ENCODE data around the gene PCMTD2.
A peak's percentile ranks its signal among the peaks of the same experiment; 100 is the strongest.

PCMTD2 gene

GRCh38 chr20:64255361-64256281 is at the start of gene PCMTD2:
TSS of gene PCMTD2 (plus strand) at chr20:64255748. CDS start at chr20:64259966, 4,218 bp downstream.
- DNase-seq, result peak; percentile 50

DNA sequence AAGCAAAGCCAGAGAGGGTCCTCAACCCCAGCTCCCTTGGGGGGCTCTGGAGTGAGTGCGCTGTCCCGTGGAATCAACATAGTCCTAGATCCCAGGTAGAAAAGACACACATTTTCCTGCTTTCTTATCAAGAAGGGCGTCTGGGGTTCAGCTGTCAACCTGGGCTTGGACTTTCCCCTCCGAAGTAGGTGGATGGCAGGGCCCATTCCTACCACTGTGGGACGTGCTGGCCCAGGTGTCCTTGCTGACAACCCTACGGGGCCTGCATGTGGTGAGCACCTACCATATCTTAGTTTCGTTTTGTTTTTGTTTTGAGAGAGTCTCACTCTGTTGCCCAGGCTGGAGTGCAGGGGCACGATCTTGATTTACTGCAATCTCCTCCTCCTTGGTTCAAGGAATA is 48.9 kb upstream of the PCMTD2 start:
- no peak for DNase-seq

DNA sequence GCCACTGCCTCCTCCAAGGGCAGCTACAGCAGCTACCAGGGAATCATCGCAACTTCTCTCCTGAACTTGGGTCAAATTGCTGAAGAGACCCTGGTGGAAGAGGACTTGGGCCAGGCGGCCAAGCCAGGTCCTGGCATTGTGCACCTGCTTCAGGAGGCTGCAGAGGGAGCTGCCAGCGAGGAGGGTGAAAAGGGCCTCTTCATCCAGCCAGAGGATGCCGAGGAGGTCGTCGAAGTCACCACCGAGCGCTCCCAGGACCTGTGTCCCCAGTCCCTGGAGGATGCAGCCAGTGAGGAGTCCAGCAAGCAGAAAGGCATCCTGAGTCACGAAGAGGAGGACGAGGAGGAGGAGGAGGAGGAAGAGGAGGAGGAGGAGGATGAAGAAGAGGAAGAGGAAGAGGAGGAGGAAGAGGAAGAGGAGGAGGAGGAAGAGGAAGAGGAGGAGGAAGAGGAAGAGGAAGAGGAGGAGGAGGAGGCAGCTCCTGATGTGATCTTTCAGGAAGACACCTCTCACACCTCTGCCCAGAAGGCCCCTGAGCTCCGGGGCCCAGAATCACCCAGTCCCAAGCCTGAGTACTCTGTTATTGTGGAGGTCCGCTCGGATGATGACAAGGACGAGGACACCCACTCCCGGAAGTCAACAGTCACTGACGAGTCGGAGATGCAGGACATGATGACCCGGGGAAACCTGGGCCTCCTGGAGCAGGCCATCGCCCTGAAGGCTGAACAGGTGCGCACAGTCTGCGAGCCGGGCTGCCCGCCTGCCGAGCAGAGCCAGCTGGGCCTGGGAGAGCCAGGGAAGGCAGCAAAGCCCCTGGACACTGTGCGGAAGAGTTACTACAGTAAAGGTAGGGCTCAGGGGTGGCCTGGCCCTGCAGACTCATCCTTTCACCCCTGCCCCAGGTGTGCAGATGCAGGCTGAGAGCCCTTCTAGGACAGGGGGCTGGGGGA is 47.6 kb upstream of the PCMTD2 start:
- no peak for DNase-seq

DNA sequence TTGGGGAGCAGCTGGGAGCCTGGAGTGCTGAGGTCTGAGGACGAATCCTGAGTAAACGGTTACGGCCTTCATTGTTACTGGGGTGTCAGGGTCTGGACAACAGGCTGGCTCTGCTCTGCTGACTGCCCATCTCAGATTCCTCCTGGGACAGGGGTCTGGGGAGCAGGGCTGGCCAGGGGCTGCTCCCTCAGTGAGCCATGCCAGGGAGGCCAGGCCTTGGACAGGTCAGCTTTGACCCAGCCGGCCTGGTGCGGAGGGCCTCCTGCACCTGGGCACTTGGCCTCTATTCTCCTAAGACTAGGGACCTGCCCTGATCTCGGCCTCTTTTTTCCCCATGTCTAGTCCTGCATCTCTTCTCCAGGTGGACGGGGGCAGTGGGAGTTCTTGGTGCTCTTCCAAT is 46.4 kb upstream of the PCMTD2 start:
- no peak for DNase-seq

DNA sequence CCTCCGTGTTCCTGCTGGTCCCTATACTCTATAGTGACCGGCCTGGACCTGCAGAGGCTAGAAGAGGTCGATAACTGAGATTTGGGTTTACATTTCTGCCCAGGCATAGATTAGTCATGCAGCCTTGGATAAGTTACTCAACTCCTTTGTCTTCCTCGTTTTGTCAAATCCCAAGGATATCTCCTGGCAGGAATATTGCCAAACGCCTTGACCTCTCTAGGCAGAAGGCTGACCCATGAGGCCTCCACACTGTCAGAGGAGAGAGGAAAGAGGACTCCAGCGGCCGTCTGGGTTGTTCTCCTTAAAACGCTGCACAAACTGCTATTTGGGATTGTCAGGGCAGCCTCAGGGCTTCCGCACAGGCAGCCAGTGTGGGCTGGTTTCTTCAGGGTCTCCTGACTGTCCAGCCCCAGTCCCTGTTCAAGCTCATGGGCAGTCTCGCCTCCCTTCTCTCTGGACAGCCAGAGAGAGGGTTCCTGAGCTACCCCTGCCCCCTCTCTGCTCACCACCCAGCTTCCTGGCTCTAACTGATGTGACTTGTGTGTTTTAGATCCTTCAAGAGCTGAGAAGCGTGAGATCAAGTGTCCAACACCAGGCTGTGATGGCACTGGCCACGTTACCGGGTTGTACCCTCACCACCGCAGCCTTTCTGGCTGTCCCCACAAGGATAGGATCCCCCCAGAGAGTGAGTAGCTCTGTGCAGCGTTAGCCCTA is 44.7 kb upstream of the PCMTD2 start:
- peak; percentile 23 for DNase-seq

DNA sequence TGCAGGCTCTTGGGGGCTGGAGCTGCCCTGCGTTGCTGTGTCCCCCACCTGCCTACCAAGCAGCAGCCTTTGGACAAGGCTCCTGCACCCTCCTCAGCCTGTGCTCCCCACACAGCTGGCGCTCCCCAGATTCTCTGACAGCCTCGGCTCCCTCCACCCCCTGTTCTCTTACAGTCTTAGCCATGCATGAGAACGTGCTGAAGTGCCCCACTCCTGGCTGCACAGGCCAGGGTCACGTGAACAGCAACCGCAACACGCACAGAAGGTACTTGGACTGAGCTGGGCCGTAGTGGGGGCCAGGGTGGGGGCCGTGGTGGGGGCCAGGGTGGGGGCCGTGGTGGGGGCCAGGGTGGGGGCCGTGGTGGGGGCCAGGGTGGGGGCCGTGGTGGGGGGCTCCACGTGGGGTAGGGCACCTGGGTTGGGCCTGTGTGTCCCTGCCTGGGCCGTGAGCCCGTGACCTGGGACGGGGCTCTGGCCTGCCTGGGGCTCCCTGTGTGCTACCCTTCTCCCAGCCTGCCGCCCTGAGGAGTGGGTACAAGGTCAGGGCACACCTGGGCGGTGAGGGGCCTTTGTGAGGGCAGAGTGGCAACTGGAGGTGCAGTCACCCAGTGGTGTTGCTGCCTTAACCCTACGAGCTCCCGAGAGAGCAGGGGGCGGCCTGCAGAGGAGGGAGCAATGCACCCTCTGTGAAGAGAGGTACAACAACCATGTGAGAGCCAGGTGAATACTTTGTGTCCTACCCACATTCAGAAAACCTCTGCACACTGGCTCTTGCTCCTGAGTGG is 43.5 kb upstream of the PCMTD2 start:
- DNase-seq, result peak; percentile 93

DNA sequence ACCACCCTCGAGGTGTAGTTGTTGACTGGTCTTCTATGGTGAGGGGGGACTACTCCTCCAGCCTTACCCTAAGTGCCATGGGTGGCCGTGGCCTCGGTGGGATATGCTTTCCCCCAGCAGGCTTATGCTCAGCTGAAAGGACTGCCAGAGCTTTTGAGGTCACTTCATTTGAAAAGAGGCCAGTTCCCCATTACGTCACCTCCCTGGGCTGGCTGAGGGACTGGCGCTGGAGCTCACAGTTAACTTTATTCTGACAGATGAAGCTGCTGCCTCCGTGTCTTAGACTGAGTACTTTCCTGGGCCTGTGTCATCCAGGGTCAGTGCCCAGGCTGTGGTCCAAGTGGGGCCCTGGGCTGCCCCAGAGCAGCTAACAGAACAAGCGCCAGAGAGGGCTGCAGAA is 42.8 kb upstream of the PCMTD2 start:
- no peak for DNase-seq

- DNase-seq, result no peak
These were observed 41.4 kb upstream of the PCMTD2 start for GRCh38 chr20:64214113-64214512.

DNA sequence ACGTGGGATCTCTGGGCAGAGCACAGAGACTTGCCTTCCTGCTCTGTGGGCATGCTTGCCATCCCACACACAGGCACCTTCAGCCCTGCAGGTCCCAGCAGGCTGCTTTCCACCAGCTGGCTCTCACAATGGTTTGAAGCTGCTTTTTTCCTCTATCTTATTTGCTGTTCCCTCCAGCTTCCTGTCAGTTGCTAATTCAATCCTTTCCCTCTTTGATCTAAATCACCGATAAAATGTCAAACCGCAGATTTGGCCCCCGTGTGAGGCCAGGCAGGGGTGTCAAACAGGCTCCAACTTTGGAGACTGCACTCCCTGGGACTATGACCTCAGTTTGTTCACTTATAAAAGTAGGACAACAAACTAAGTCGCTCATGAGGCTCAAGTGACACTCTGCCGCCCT is 40.6 kb upstream of the PCMTD2 start:
- DNase-seq, result no peak

DNA sequence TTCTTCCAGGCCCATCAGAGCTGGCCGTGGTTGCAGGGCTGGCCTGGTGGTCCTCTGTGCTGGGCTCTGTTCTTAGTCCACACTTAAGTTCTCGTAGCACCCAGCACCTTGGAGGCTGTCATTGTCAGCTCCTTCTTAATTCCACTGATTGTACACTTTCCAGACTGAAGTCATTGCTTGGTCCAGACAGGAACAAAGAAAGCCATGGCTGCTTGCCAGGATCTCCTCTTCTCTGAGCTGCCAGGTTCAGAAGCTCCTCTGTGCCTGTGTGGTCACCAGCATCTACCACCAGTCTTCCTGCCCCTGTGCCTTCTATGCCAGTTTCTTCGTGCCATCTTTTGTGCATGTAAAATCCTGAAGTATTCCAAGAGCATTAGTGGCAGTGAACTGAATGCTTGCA is 39.5 kb upstream of the PCMTD2 start:
- DNase-seq, result no peak

- no peak for DNase-seq
These were observed 38.6 kb upstream of the PCMTD2 start for GRCh38 chr20:64216910-64217309.

- DNase-seq, result no peak
These were observed 37.9 kb upstream of the PCMTD2 start for GRCh38 chr20:64217539-64218221.

- DNase-seq, result no peak
These were observed 36.3 kb upstream of the PCMTD2 start for GRCh38 chr20:64219202-64219601.

DNA sequence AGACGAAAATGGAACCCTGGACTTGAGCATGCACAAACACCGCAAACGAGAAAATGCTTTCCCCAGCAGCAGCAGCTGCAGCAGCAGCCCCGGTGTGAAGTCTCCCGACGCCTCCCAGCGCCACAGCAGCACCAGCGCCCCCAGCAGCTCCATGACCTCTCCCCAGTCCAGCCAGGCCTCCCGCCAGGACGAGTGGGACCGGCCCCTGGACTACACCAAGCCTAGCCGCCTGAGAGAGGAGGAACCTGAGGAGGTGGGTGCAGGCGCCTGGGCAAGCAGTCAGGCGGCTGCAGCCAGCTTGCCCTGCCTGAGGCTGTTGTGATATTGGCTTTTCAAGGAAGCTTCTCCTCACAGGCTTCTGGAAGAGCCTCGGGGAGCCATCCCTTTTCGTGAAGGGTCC is 35.8 kb upstream of the PCMTD2 start:
- no peak for DNase-seq

- no peak for DNase-seq
These were observed 35.1 kb upstream of the PCMTD2 start for GRCh38 chr20:64220420-64220819.

- no peak for DNase-seq
These were observed 34.5 kb upstream of the PCMTD2 start for GRCh38 chr20:64220891-64221527.

- DNase-seq, result no peak
These were observed 33.2 kb upstream of the PCMTD2 start for GRCh38 chr20:64222291-64222735.

GRCh38 chr20:64222851-64223525 is 32.6 kb upstream of the PCMTD2 start:
- no peak for DNase-seq

GRCh38 chr20:64223526-64224067 is 32.0 kb upstream of the PCMTD2 start:
- DNase-seq, result peak; percentile 80
